GM06990 (cell line): ENCODE results near the gene INSIG1.

Experiments
- DNase-seq: peaks from one replicate; pipeline ENCODE4 v3.0.0-alpha.2; 2011; ENCODE audit not compliant: insufficient read length; ENCODE audit errors: extremely low read depth
- H3K27me3 ChIP-seq: replicated peaks from 2 replicates; pipeline ENCODE4 v1.6.0; 2011; ENCODE audit warnings: low read length; ENCODE audit not compliant: control insufficient read depth, insufficient read depth
- H3K36me3 ChIP-seq: 2 replicates; pipeline ENCODE4 v1.5.1; 2011; ENCODE audit warnings: low read length; ENCODE audit not compliant: control insufficient read depth, insufficient read depth
- H3K4me3 ChIP-seq: replicated peaks from 2 replicates; pipeline ENCODE4 v1.5.1; 2011; ENCODE audit warnings: low read depth, mild to moderate bottlenecking, control low read depth, low read length
- CTCF ChIP-seq: IDR thresholded peaks from 2 replicates; pipeline ENCODE4 v1.5.1; 2011; ENCODE audit warnings: low read length, control low read depth, mild to moderate bottlenecking, inconsistent platforms; ENCODE audit not compliant: insufficient read depth, poor library complexity, severe bottlenecking

The INSIG1 gene

GRCh38 chr7:155297517-155298287 is at the start of gene INSIG1:
TSS of gene INSIG1 (plus strand) at chr7:155297878. CDS start at chr7:155298286, 408 bp downstream.
- peak; percentile 96 for DNase-seq
- Histone ChIP-seq H3K4me3 (peak within 1 kb of the TSS; percentile 67), H3K36me3 (peaks cover 13% of the 10 kb centered on the region), H3K27me3 (no peaks in the 10 kb centered on the region)
- no peak for TF ChIP-seq CTCF

- Histone ChIP-seq H3K36me3 (no peaks in the 10 kb centered on the region), H3K4me3 (no peak overlapping the region), H3K27me3 (no peaks in the 10 kb centered on the region)
- DNase-seq, result no peak
- TF ChIP-seq CTCF, result no peak
These were observed 49.3 kb upstream of the INSIG1 start for GRCh38 chr7:155248366-155248756.

DNA sequence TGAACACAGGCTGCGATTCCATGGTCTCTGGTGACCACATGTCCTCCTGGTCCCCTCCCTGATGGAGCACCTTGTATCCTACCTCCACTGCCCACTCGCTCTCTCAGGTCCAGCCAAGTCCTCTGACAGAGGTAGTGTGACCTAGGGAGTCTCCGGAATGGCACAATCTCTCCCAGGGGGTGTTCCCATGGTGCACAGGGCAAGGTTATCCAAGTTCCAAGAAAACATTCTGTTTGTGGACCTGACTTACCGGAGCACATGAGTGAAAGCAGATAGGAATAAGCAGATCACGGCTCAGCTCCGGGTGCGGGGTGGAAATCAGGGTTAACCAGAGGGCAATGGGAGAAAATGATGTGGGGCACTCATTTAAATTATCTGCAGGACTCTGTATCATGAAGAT is 45.8 kb upstream of the INSIG1 start:
- Histone ChIP-seq H3K4me3 (no peak overlapping the region), H3K36me3 (no peaks in the 10 kb centered on the region), H3K27me3 (no peaks in the 10 kb centered on the region; the same call in 1 of the 2 replicates)
- TF ChIP-seq CTCF, result no peak
- no peak for DNase-seq

DNA sequence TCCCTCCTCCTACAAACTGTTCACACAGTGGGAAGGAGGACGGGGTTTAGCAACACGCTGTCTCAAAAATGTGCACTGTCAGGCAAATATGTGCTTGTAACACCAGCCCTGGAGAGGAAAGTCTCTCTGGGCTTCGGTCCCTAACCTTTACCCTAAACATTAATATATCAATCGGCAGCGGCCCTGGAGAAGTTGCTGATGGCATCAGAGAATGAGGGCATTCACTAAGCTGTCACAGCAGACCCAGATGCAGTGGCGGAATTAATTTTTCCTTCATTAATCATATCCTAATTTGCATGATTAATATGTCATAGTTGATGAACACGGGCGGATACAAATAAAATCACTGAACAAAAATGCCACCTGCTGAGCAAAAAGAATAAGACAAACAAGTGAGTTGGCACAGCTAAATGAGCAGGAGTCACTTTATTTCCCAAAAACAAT is 45.2 kb upstream of the INSIG1 start:
- no peaks in the 10 kb centered on the region for H3K36me3 ChIP-seq
- no peaks in the 10 kb centered on the region; the same call in 1 of the 2 replicates for H3K27me3 ChIP-seq
- no peak for DNase-seq
- no peak overlapping the region for H3K4me3 ChIP-seq
- TF ChIP-seq CTCF, result no peak

DNA sequence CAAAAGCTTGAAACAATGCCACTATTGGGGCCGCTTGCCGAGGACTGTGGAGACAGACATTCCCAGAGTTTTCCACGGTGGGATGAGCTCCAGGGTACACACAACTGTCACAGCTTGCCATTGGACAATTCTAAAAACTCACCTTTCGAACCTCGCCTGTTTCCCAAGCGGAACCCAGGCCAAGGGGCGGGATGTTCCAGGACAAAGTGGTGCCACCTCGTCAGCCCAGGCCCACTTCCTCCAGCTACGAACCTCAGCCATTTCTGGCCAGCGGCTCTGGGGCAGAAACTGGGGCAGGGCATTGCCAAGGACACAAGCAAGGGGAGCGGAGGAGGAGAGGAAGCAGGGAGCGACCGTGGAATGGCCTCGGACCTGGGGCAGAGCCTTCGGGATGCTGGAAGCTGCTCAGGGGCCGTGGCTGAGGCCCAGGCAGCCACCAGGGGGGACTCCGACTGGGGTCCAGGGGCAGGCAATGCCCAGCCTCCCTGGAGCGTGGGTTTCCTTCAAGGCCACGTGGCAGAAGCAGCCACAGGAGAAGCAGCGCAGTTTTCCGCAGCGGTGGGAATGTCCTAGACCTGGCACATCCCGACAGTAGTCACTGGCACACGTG is 44.7 kb upstream of the INSIG1 start:
- no peak overlapping the region for H3K4me3 ChIP-seq
- H3K27me3 ChIP-seq, result no peaks in the 10 kb centered on the region; the same call in 1 of the 2 replicates
- no peaks in the 10 kb centered on the region for H3K36me3 ChIP-seq
- no peak for TF ChIP-seq CTCF
- DNase-seq, result no peak
